ENCODE data around the gene STIP1.
A peak's percentile ranks its signal among the peaks of the same experiment; 100 is the strongest.

DNA sequence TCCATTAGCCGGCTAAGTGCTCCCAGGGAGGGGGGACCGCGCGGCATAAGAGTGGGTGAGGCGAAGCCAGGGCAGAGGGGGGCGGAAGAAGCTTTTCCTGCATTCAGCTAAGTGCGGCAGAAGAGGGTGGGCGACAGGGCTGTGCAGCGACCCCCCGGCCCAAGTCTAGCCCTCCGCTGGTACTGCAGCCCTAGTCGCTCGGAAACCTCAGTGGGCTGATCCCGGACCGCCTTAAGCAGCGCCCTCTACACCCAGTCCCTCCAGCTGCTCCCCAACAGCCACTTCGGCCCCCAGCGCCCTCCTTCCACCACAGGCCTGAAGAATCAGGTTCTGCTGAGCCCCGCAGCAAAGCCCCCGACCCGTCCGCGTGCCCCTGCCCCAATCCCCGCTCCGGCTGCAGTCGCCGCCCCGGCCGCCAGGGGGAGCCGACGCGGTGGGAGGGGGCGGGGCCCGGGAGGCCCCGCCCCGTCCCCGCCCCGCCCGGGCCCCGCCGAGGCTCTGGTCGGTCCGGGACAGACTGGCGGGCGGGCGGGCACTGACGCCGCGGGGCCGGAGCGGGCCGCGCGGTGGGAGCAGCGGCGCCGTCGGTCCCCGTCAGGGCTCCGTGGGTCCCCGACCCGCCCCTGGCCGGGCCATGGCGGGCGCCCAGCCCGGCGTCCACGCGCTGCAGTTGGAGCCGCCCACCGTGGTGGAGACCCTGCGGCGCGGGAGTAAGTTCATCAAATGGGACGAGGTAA lies 65.2 kb downstream of the STIP1 start, which contains the start of gene PLCB3:
- no peak for TF ChIP-seq EZH2 (IDR thresholded peaks at IDR 0.05; ENCODE audit: low read length, unreplicated experiment)
- TF ChIP-seq, protein P1, sequence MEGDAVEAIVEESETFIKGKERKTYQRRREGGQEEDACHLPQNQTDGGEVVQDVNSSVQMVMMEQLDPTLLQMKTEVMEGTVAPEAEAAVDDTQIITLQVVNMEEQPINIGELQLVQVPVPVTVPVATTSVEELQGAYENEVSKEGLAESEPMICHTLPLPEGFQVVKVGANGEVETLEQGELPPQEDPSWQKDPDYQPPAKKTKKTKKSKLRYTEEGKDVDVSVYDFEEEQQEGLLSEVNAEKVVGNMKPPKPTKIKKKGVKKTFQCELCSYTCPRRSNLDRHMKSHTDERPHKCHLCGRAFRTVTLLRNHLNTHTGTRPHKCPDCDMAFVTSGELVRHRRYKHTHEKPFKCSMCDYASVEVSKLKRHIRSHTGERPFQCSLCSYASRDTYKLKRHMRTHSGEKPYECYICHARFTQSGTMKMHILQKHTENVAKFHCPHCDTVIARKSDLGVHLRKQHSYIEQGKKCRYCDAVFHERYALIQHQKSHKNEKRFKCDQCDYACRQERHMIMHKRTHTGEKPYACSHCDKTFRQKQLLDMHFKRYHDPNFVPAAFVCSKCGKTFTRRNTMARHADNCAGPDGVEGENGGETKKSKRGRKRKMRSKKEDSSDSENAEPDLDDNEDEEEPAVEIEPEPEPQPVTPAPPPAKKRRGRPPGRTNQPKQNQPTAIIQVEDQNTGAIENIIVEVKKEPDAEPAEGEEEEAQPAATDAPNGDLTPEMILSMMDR (conservative IDR thresholded peaks at IDR 0.05; ENCODE audit: low read depth, low read length): peak; percentile 72
- no peak for TF ChIP-seq EZH2phosphoT487 (IDR thresholded peaks at IDR 0.05; ENCODE audit: borderline replicate concordance, low read length)
